ENCODE data around the gene IL2RG.

The IL2RG gene

GRCh38 chrX:71111921-71112431 lies 599 bp upstream of the IL2RG start:
- DNase-seq (ENCODE audit: low read depth, low spot score), result no peak
- no peak overlapping the region for H3K27ac ChIP-seq

- H3K27ac ChIP-seq, result no peak overlapping the region
- DNase-seq (ENCODE audit: low read depth, low spot score), result no peak
These were observed 2.3 kb downstream of the IL2RG start for GRCh38 chrX:71109051-71109450.

- H3K27ac ChIP-seq, result no peak overlapping the region
- no peak for DNase-seq (ENCODE audit: low read depth, low spot score)
These were observed 3.5 kb downstream of the IL2RG start for GRCh38 chrX:71107762-71108360.

- no peak for DNase-seq (ENCODE audit: low read depth, low spot score)
- H3K27ac ChIP-seq, result no peak overlapping the region
These were observed 4.1 kb downstream of the IL2RG start for GRCh38 chrX:71107245-71107644.

- DNase-seq (ENCODE audit: low read depth, low spot score), result no peak
These were observed 5.0 kb downstream of the IL2RG start, which contains the start of gene CXorf65 for GRCh38 chrX:71106427-71106826. Gene CXorf65, minus strand, starts transcription at chrX:71106740. Its CDS starts 184 bp downstream, at chrX:71106556.

GRCh38 chrX:71105628-71106027 lies 5.7 kb downstream of the IL2RG start:
- no peak overlapping the region for H3K27ac ChIP-seq
- DNase-seq (ENCODE audit: low read depth, low spot score), result no peak

More at GRCh38 chrX:71106427-71106826, 5.0 kb downstream of the IL2RG start, which contains the start of gene CXorf65:
- H3K27ac ChIP-seq, result no peak within 1 kb of the TSS

GRCh38 chrX:71103110-71103983 lies 8.0 kb downstream of the IL2RG start:
- H3K27ac ChIP-seq, result no peak overlapping the region
- DNase-seq (ENCODE audit: low read depth, low spot score), result no peak

- no peak for DNase-seq (ENCODE audit: low read depth, low spot score)
These were observed 9.1 kb downstream of the IL2RG start for GRCh38 chrX:71102292-71102691.

GRCh38 chrX:71100581-71101505 lies 10.5 kb downstream of the IL2RG start:
- DNase-seq (ENCODE audit: low read depth, low spot score), result no peak
- no peak overlapping the region for H3K27ac ChIP-seq

More at GRCh38 chrX:71102292-71102691, 9.1 kb downstream of the IL2RG start:
- H3K27ac ChIP-seq, result no peak overlapping the region

- DNase-seq (ENCODE audit: low read depth, low spot score), result no peak
- H3K27ac ChIP-seq, result no peak overlapping the region
These were observed 11.6 kb downstream of the IL2RG start for GRCh38 chrX:71099736-71100135.

- DNase-seq (ENCODE audit: low read depth, low spot score), result no peak
- H3K27ac ChIP-seq, result no peak overlapping the region
These were observed 12.3 kb downstream of the IL2RG start for GRCh38 chrX:71098951-71099506.

- H3K27ac ChIP-seq, result no peak overlapping the region
- no peak for DNase-seq (ENCODE audit: low read depth, low spot score)
These were observed 13.1 kb downstream of the IL2RG start for GRCh38 chrX:71098302-71098701.

GRCh38 chrX:71096760-71097032 lies 14.7 kb downstream of the IL2RG start:
- H3K27ac ChIP-seq, result no peak overlapping the region
- DNase-seq (ENCODE audit: low read depth, low spot score), result no peak

- H3K27ac ChIP-seq, result no peak overlapping the region
- no peak for DNase-seq (ENCODE audit: low read depth, low spot score)
These were observed 15.2 kb downstream of the IL2RG start for GRCh38 chrX:71095981-71096759.

- no peak within 1 kb of the TSS for H3K27ac ChIP-seq
- peak; percentile 31 for DNase-seq (ENCODE audit: low read depth, low spot score)
These were observed 15.8 kb downstream of the IL2RG start, which contains the start of gene FOXO4 for GRCh38 chrX:71095555-71095980. Gene FOXO4, plus strand, starts transcription at chrX:71095851. Its CDS starts 678 bp downstream, at chrX:71096529.

GRCh38 chrX:71095033-71095432 lies 16.3 kb downstream of the IL2RG start:
- DNase-seq (ENCODE audit: low read depth, low spot score), result no peak
- no peak overlapping the region for H3K27ac ChIP-seq

GRCh38 chrX:71091263-71091662 lies 20.1 kb downstream of the IL2RG start:
- H3K27ac ChIP-seq, result no peak overlapping the region
- DNase-seq (ENCODE audit: low read depth, low spot score), result no peak

- H3K27ac ChIP-seq, result no peak overlapping the region
- no peak for DNase-seq (ENCODE audit: low read depth, low spot score)
These were observed 25.5 kb downstream of the IL2RG start for GRCh38 chrX:71085900-71086299.

GRCh38 chrX:71082822-71083221 lies 28.6 kb downstream of the IL2RG start:
- H3K27ac ChIP-seq, result no peak overlapping the region
- DNase-seq (ENCODE audit: low read depth, low spot score), result no peak
